HG03571 (cell line): ENCODE results near the gene CEP72.
"Not testable (repeated sequence)": the region's sequence is repeated elsewhere in the genome, so short reads cannot be mapped to it uniquely, and the experiment has no call there.

Experiments
- ATAC-seq: cut with Tn5 transposase; IDR thresholded peaks from one replicate; pipeline ENCODE4 v1.9.1; 2021; ENCODE audit not compliant: unreplicated experiment

Gene CEP72

GRCh38 chr5:696753-697702 lies 84.9 kb downstream of the CEP72 start:
- ATAC-seq, result not testable (repeated sequence)
